Smooth muscle cell (in vitro differentiated cells): Measurements from ENCODE around the gene APC. TPM values are rescaled to one million over a fixed set of nuclear protein-coding genes. Genes with fewer than 3 reads are reported as not detected.

ENCODE experiments used
- DNase-seq: peaks from one replicate; lab custom pipeline; 2025; ENCODE audit not compliant: unreplicated experiment; lab: John Stamatoyannopoulos, UW
- H2AFZ ChIP-seq: fragments of 200-600 bp; sonication (generic); 2 replicates; pipeline ENCODE4 v1.6.0; 2016; ENCODE audit warnings: antibody characterized with exemption, low read depth, mild to moderate bottlenecking
- H3F3A ChIP-seq: fragments of 200-600 bp; sonication (generic); 2 replicates; pipeline ENCODE4 v1.6.0; 2017; ENCODE audit warnings: antibody characterized with exemption, low read depth
- H3K27ac ChIP-seq: fragments of 200-600 bp; sonication (generic); 2 replicates; pipeline ENCODE4 v1.5.1; 2016; ENCODE audit warnings: low read depth, mild to moderate bottlenecking
- H3K27me3 ChIP-seq: fragments of 200-600 bp; sonication (generic); 2 replicates; pipeline ENCODE4 v1.6.1; 2016; ENCODE audit warnings: low read depth, mild to moderate bottlenecking
- H3K36me3 ChIP-seq: fragments of 200-600 bp; sonication (generic); 2 replicates; pipeline ENCODE4 v1.5.1; 2016; ENCODE audit warnings: low read depth
- H3K4me1 ChIP-seq: fragments of 200-600 bp; sonication (generic); 2 replicates; pipeline ENCODE4 v1.5.1; 2016; ENCODE audit warnings: low read depth
- H3K4me2 ChIP-seq: fragments of 200-600 bp; sonication (generic); 2 replicates; pipeline ENCODE4 v1.6.0; 2016; ENCODE audit warnings: mild to moderate bottlenecking
- H3K4me3 ChIP-seq: fragments of 200-600 bp; sonication (generic); 2 replicates; pipeline ENCODE4 v1.5.1; 2016; ENCODE audit warnings: mild to moderate bottlenecking
- H3K79me2 ChIP-seq: fragments of 200-600 bp; sonication (generic); 2 replicates; pipeline ENCODE4 v1.6.0; 2016; ENCODE audit warnings: low read depth, mild to moderate bottlenecking
- H3K9ac ChIP-seq: fragments of 200-600 bp; sonication (generic); 2 replicates; pipeline ENCODE4 v1.6.0; 2016; ENCODE audit warnings: low read depth
- H3K9me3 ChIP-seq: fragments of 200-600 bp; sonication (generic); replicated peaks from 2 replicates; pipeline ENCODE4 v1.5.1; 2016; ENCODE audit warnings: low read depth
- H4K20me1 ChIP-seq: fragments of 200-600 bp; sonication (generic); 2 replicates; pipeline ENCODE4 v1.6.0; 2016; ENCODE audit warnings: low read depth
- CTCF ChIP-seq: fragments of 200-600 bp; sonication (generic); IDR thresholded peaks from 2 replicates; pipeline ENCODE4 v1.5.1; 2017; ENCODE audit warnings: borderline replicate concordance, mild to moderate bottlenecking, antibody characterized with exemption; ENCODE audit not compliant: insufficient read depth, poor library complexity, severe bottlenecking
- WGBS: methylation state at CpG from one replicate; pipeline ENCODE4 v1.1.7; 2016; ENCODE audit warnings: low lambda C conversion rate; 5-methylcytosine and 5-hydroxymethylcytosine counted together
- polyA plus RNA-seq: library from polyadenylated mRNA; unstranded; fragments of >200 nt; fragmentation: Nextera tagmentation; extraction: Ambion mirVana; gene quantifications from 2 replicates; pipeline ENCODE4 v1.2.1, GENCODE V29; 2016
- total RNA-seq: library from RNA; depleted of rRNA; stranded (reverse); fragments of >200 nt; gene quantifications from 2 replicates; pipeline ENCODE4 v1.2.3, GENCODE V29; 2014

Gene APC
- total and polyA plus RNA-seq, 2 experiments from 2014 or later = 9.1 to 36.7 TPM

- no peak for DNase-seq
- H3F3A ChIP-seq = no peaks in the 10 kb centered on the region
- TF ChIP-seq CTCF = no peak
- H3K27me3 ChIP-seq = no peaks in the 10 kb centered on the region
- no peak overlapping the region for H3K9ac ChIP-seq
- H3K27ac ChIP-seq = no peak overlapping the region
- H2AFZ ChIP-seq = no peak overlapping the region
- H3K79me2 ChIP-seq = no peaks in the 10 kb centered on the region
- H3K4me1 ChIP-seq = no peaks in the 10 kb centered on the region
- H4K20me1 ChIP-seq = no peaks in the 10 kb centered on the region
- no peak overlapping the region for H3K4me3 ChIP-seq
- no peaks in the 10 kb centered on the region for H3K9me3 ChIP-seq
- no peak overlapping the region for H3K4me2 ChIP-seq
- H3K36me3 ChIP-seq = peaks cover 11% of the 10 kb centered on the region
Observed at GRCh38 chr5:112779531-112779930, 41.8 kb downstream of the APC start.

GRCh38 chr5:112784726-112785125, 47.0 kb downstream of the APC start:
- no peak for TF ChIP-seq CTCF
- Histone ChIP-seq H3K4me3 (no peak overlapping the region), H3K9ac (no peak overlapping the region), H3K27ac (peak overlapping the region; percentile 43), H3K79me2 (no peaks in the 10 kb centered on the region), H3K9me3 (no peaks in the 10 kb centered on the region), H4K20me1 (peaks cover 6% of the 10 kb centered on the region), H3K4me2 (no peak overlapping the region), H3K4me1 (peaks cover 3% of the 10 kb centered on the region), H3K27me3 (no peaks in the 10 kb centered on the region), H3K36me3 (peaks cover 7% of the 10 kb centered on the region), H2AFZ (no peak overlapping the region), H3F3A (no peaks in the 10 kb centered on the region)
- WGBS = 60% methylated on average over 2 of the region's 2 CpGs
- DNase-seq = no peak

- peak overlapping the region; percentile 57 for H3K4me2 ChIP-seq
- 68% methylated on average over 1 of the region's 1 CpG for WGBS
Observed at GRCh38 chr5:112787261-112787660, 49.6 kb downstream of the APC start.

More at GRCh38 chr5:112787261-112787660, 49.6 kb downstream of the APC start:
- H2AFZ ChIP-seq = no peak overlapping the region
- peaks cover 6% of the 10 kb centered on the region for H4K20me1 ChIP-seq
- H3F3A ChIP-seq = no peaks in the 10 kb centered on the region
- H3K9ac ChIP-seq = peak overlapping the region; percentile 26
- no peaks in the 10 kb centered on the region for H3K27me3 ChIP-seq
- no peaks in the 10 kb centered on the region for H3K9me3 ChIP-seq
- no peak for DNase-seq
- no peak for TF ChIP-seq CTCF
- H3K27ac ChIP-seq = peak overlapping the region; percentile 65
- H3K4me3 ChIP-seq = no peak overlapping the region
- no peaks in the 10 kb centered on the region for H3K79me2 ChIP-seq
- H3K4me1 ChIP-seq = peaks cover 3% of the 10 kb centered on the region
- peaks cover 3% of the 10 kb centered on the region for H3K36me3 ChIP-seq
